ENCODE measurements around the gene EPHA7. TPM values are rescaled to one million over a fixed set of nuclear protein-coding genes. Genes with fewer than 3 reads are reported as not detected.

Gene EPHA7
- total RNA-seq, 1 experiment from 2014 or later, result 0.17 TPM

DNA sequence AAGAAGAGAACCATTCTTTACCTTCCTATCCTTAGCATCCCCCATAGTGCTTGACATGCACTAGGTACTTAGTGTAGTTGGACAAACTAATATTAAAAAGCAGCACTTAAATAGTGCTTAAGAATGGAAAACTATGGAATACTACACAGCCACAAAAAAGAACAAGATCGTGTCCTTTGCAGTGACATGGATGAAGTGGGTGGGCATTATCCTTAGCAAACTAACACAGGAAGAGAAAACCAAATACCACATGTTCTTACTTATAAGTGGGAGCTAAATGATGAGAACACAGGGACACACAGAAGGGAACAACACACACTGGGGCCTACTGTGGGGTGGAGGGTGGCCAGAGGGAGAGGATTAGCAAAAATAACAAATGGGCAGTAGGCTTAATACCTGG, 66.8 kb downstream of the EPHA7 start:
- CTCF ChIA-PET, result no interaction called here
- H3K4me3 Mint-ChIP-seq (ENCODE audit: low read depth, unreplicated experiment), result no peak overlapping the region
- no peaks in the 10 kb centered on the region for H3K9me3 Mint-ChIP-seq (ENCODE audit: low read depth, unreplicated experiment)
- TF ChIP-seq, protein P1, sequence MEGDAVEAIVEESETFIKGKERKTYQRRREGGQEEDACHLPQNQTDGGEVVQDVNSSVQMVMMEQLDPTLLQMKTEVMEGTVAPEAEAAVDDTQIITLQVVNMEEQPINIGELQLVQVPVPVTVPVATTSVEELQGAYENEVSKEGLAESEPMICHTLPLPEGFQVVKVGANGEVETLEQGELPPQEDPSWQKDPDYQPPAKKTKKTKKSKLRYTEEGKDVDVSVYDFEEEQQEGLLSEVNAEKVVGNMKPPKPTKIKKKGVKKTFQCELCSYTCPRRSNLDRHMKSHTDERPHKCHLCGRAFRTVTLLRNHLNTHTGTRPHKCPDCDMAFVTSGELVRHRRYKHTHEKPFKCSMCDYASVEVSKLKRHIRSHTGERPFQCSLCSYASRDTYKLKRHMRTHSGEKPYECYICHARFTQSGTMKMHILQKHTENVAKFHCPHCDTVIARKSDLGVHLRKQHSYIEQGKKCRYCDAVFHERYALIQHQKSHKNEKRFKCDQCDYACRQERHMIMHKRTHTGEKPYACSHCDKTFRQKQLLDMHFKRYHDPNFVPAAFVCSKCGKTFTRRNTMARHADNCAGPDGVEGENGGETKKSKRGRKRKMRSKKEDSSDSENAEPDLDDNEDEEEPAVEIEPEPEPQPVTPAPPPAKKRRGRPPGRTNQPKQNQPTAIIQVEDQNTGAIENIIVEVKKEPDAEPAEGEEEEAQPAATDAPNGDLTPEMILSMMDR (IDR thresholded peaks at IDR 0.05; ENCODE audit: unreplicated experiment), result no peak
- H3K36me3 Mint-ChIP-seq (ENCODE audit: insufficient read depth, unreplicated experiment), result no peaks in the 10 kb centered on the region
- no peak overlapping the region for H3K27ac Mint-ChIP-seq (ENCODE audit: unreplicated experiment)
- intact Hi-C loops (cut with micrococcal nuclease; ENCODE audit: unreplicated experiment), result no loop called here
- no peaks in the 10 kb centered on the region for H3K4me1 Mint-ChIP-seq (ENCODE audit: low read depth, unreplicated experiment)
- no peak for DNase-seq
- BruUV-seq (replicated peaks), result no TSS peak
- no peaks in the 10 kb centered on the region for H3K27me3 Mint-ChIP-seq (ENCODE audit: unreplicated experiment)

DNA sequence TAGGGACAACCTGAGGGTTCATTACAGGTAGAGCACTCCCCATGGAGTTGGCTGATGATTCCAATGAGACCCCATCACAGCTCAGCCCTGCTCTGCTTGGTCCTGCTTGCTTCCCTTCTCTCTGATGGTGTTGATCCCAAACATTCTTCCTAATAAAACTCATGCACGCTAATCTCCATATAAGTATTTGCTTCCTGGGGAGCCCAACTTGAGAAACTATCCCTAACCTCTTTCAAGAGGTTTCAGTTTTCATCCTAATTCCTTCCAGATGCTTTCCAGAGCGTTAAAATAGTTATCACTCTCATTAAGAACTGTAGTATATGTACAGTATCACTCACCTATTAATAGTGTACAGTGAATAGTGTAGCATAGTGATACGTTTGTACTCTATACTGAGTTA, 68.1 kb downstream of the EPHA7 start:
- no peaks in the 10 kb centered on the region for H3K36me3 Mint-ChIP-seq (ENCODE audit: insufficient read depth, unreplicated experiment)
- no peak for DNase-seq
- H3K9me3 Mint-ChIP-seq (ENCODE audit: low read depth, unreplicated experiment), result no peaks in the 10 kb centered on the region
- H3K27me3 Mint-ChIP-seq (ENCODE audit: unreplicated experiment), result no peaks in the 10 kb centered on the region
- no peak overlapping the region for H3K4me3 Mint-ChIP-seq (ENCODE audit: low read depth, unreplicated experiment)
- TF ChIP-seq, protein P1 (IDR thresholded peaks at IDR 0.05; ENCODE audit: unreplicated experiment), result no peak
- H3K4me1 Mint-ChIP-seq (ENCODE audit: low read depth, unreplicated experiment), result no peaks in the 10 kb centered on the region
- no peak overlapping the region for H3K27ac Mint-ChIP-seq (ENCODE audit: unreplicated experiment)
- intact Hi-C loops (cut with micrococcal nuclease; ENCODE audit: unreplicated experiment), result no loop called here
- CTCF ChIA-PET, result no interaction called here
- no TSS peak for BruUV-seq (replicated peaks)

DNA sequence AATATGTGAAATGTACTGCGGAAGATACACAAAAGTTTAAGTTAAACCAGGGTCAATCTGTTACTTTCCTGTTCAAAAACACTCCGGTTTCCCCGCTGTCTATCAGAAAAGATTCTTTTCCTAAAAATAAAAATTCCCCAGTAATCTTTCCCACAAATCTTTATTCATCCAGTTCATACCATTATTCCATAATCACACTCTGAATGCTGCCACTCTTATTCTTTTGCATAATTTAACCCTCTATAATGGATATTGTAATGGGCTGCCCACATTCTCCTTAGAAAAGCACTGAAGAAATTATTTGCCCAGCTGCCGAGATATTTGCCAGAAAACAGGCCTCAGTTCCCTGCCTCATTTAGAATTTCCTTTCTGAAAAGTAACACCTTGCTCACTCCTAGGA, 68.6 kb downstream of the EPHA7 start:
- no peak for DNase-seq
- Mint-ChIP-seq H3K4me3 (ENCODE audit: low read depth, unreplicated experiment) (no peak overlapping the region), H3K36me3 (ENCODE audit: insufficient read depth, unreplicated experiment) (no peaks in the 10 kb centered on the region), H3K9me3 (ENCODE audit: low read depth, unreplicated experiment) (no peaks in the 10 kb centered on the region), H3K4me1 (ENCODE audit: low read depth, unreplicated experiment) (no peaks in the 10 kb centered on the region), H3K27ac (ENCODE audit: unreplicated experiment) (no peak overlapping the region), H3K27me3 (ENCODE audit: unreplicated experiment) (no peaks in the 10 kb centered on the region)
- TF ChIP-seq, protein P1 (IDR thresholded peaks at IDR 0.05; ENCODE audit: unreplicated experiment), result no peak
- intact Hi-C loops (cut with micrococcal nuclease; ENCODE audit: unreplicated experiment), result no loop called here
- CTCF ChIA-PET, result no interaction called here
- no TSS peak for BruUV-seq (replicated peaks)

DNA sequence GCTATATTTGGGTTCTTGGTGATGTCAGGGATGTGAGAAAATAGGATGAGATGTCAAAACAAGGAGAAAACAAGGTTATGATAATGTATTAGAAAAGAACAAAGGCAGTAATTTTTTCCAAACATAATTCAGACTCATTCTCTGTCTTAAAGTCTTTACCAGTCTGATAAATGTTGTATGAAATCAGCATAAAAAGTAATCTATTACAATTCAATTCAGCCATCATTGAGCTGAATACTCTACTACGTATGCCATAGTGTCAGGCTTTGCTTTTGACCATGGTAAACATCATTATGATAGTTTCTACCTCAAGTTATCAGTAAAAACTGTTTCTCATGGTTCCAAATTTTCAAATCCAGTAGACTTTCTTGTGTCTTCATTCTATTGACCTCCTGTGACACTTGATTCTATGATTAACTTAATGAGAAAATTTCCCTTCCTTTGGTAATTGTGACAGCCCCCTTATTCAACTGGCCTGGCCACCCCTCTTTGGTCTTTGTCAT, 75.0 kb downstream of the EPHA7 start:
- Mint-ChIP-seq H3K27me3 (ENCODE audit: unreplicated experiment) (no peaks in the 10 kb centered on the region), H3K9me3 (ENCODE audit: low read depth, unreplicated experiment) (peaks cover 3% of the 10 kb centered on the region), H3K36me3 (ENCODE audit: insufficient read depth, unreplicated experiment) (no peaks in the 10 kb centered on the region), H3K4me3 (ENCODE audit: low read depth, unreplicated experiment) (no peak overlapping the region), H3K27ac (ENCODE audit: unreplicated experiment) (no peak overlapping the region), H3K4me1 (ENCODE audit: low read depth, unreplicated experiment) (no peaks in the 10 kb centered on the region)
- DNase-seq, result no peak
- CTCF ChIA-PET, result no interaction called here
- BruUV-seq (replicated peaks), result no TSS peak
- intact Hi-C loops (cut with micrococcal nuclease; ENCODE audit: unreplicated experiment), result no loop called here
- TF ChIP-seq, protein P1 (IDR thresholded peaks at IDR 0.05; ENCODE audit: unreplicated experiment), result no peak
